H1 (cell line): Measurements from ENCODE around the gene CELF4. TPM values are rescaled to one million over a fixed set of nuclear protein-coding genes. Genes with fewer than 3 reads are reported as not detected.

ENCODE experiments used
- CTCF ChIA-PET: fragments of 300-600 bp; sonication (Branson Sonifier 250); formaldehyde crosslinking; loops from one replicate; lab custom pipeline; 2021; ENCODE audit not compliant: partially characterized antibody; lab: Charles Lee
- POLR2A ChIA-PET: fragments of 300-600 bp; sonication (Branson Sonifier 250); formaldehyde crosslinking; loops from one replicate; lab custom pipeline; 2021; ENCODE audit warnings: inconsistent platforms; ENCODE audit not compliant: partially characterized antibody; lab: Charles Lee
- DNase-seq, 2 experiments: peaks; one replicate each; pipeline versions ENCODE4 v3.0.0 to v3.0.0-alpha.2; 2010 to 2022; ENCODE audit warnings: low spot score in 2 of 2, low read depth in 1 of 2, mixed read lengths in 1 of 2
- FAIRE-seq: peaks from 2 replicates; lab custom pipeline; 2011; peaks lifted over from hg19 to GRCh38; lab: Jason Lieb, UNC
- H2AFZ ChIP-seq: 2 replicates; pipeline ENCODE4 v1.8.1; 2012; ENCODE audit warnings: low read length, inconsistent platforms
- H2AK5ac ChIP-seq: 2 replicates; pipeline ENCODE4 v1.6.1; 2013; ENCODE audit warnings: low read depth, low read length
- H2BK120ac ChIP-seq: replicated peaks from 2 replicates; pipeline ENCODE3; 2013; ENCODE audit warnings: low read depth, low read length, inconsistent platforms
- H2BK12ac ChIP-seq: 2 replicates; pipeline ENCODE4 v1.6.1; 2013; ENCODE audit warnings: low read depth, low read length
- H2BK15ac ChIP-seq: 2 replicates; pipeline ENCODE4 v1.6.1; 2013; ENCODE audit warnings: low read length
- H2BK20ac ChIP-seq: 2 replicates; pipeline ENCODE4 v1.6.1; 2013; ENCODE audit warnings: low read length
- H2BK5ac ChIP-seq: 2 replicates; pipeline ENCODE4 v1.6.1; 2013; ENCODE audit warnings: low read depth, low read length
- H3K14ac ChIP-seq: 2 replicates; pipeline ENCODE4 v1.6.1; 2013; ENCODE audit warnings: inconsistent platforms; ENCODE audit not compliant: insufficient read length
- H3K18ac ChIP-seq: 2 replicates; pipeline ENCODE4 v1.6.1; 2013; ENCODE audit warnings: low read length; ENCODE audit errors: extremely low read depth
- H3K23ac ChIP-seq: 2 replicates; pipeline ENCODE4 v1.6.1; 2013; ENCODE audit warnings: inconsistent platforms; ENCODE audit not compliant: insufficient read length
- H3K23me2 ChIP-seq: 2 replicates; pipeline ENCODE4 v1.6.1; 2013; ENCODE audit warnings: low read depth, low read length
- H3K27ac ChIP-seq: 2 replicates; pipeline ENCODE4 v1.6.1; 2011; ENCODE audit warnings: low read depth, low read length, inconsistent platforms
- H3K27me3 ChIP-seq, 4 experiments: replicated peaks in 1 of 4; 1 replicate in 1 of 4; 2 replicates in 3 of 4; pipeline versions ENCODE4 v1.6.1 to v1.8.1; 2011 to 2013; ENCODE audit warnings: low read length in 3 of 4, mild to moderate bottlenecking in 3 of 4, inconsistent platforms in 2 of 4, mixed read lengths in 2 of 4, moderate library complexity in 1 of 4; ENCODE audit not compliant: control insufficient read depth in 3 of 4, insufficient read depth in 3 of 4; ENCODE audit errors: extremely low read depth in 1 of 4
- H3K36me3 ChIP-seq, 4 experiments: 2 replicates each; pipeline versions ENCODE4 v1.6.1 to v1.8.1; 2011 to 2013; ENCODE audit warnings: mild to moderate bottlenecking in 4 of 4, low read length in 3 of 4, moderate library complexity in 2 of 4, control low read depth in 1 of 4, inconsistent platforms in 1 of 4; ENCODE audit not compliant: insufficient read depth in 4 of 4, control insufficient read depth in 2 of 4
- H3K4ac ChIP-seq: replicated peaks from 2 replicates; pipeline ENCODE3; 2013; ENCODE audit warnings: low read length, low read depth, mixed read lengths, inconsistent platforms; ENCODE audit not compliant: insufficient read length
- H3K4me1 ChIP-seq, 4 experiments: replicated peaks in 1 of 4; 1 replicate in 1 of 4; 2 replicates in 3 of 4; pipeline versions ENCODE4 v1.6.1 to v1.8.1; 2011 to 2013; ENCODE audit warnings: low read length in 3 of 4, inconsistent platforms in 2 of 4, mixed read lengths in 1 of 4; ENCODE audit not compliant: insufficient read depth in 4 of 4, control insufficient read depth in 3 of 4
- H3K4me2 ChIP-seq, 2 experiments: 2 replicates each; pipeline versions ENCODE4 v1.6.1 to v1.8.1; 2011 to 2013; ENCODE audit warnings: low read depth in 2 of 2, low read length in 2 of 2, control low read depth in 1 of 2, inconsistent platforms in 1 of 2, mild to moderate bottlenecking in 1 of 2; ENCODE audit not compliant: insufficient read depth in 1 of 2
- H3K4me3 ChIP-seq, 4 experiments: fragments of 200-600, 300-600 bp in 1 of 4; sonication (generic), shearing (Covaris generic), sonication (Bioruptor Twin) in 1 of 4; 2 replicates each; pipeline versions ENCODE4 v1.5.1 to v1.8.1; 2011 to 2016; ENCODE audit warnings: low read length in 4 of 4, low read depth in 3 of 4, control low read depth in 2 of 4, inconsistent platforms in 2 of 4, mild to moderate bottlenecking in 2 of 4, mixed read lengths in 1 of 4, moderate library complexity in 1 of 4; ENCODE audit not compliant: insufficient read depth in 2 of 4; ENCODE audit errors: extremely low read depth in 1 of 4
- H3K56ac ChIP-seq: replicated peaks from 2 replicates; pipeline ENCODE3; 2013; ENCODE audit warnings: low read depth, mild to moderate bottlenecking, mixed read lengths, low read length, inconsistent platforms; ENCODE audit not compliant: insufficient read length
- H3K79me1 ChIP-seq: 2 replicates; pipeline ENCODE4 v1.6.1; 2013; ENCODE audit warnings: low read depth, low read length, control low read depth
- H3K79me2 ChIP-seq, 2 experiments: 2 replicates each; pipeline versions ENCODE4 v1.6.1 to v1.8.1; 2012 to 2013; ENCODE audit warnings: low read length in 2 of 2, mild to moderate bottlenecking in 2 of 2, inconsistent platforms in 1 of 2; ENCODE audit not compliant: insufficient read depth in 2 of 2, control insufficient read depth in 1 of 2
- H3K9ac ChIP-seq, 4 experiments: replicated peaks in 1 of 4; 1 replicate in 1 of 4; 2 replicates in 3 of 4; pipeline versions ENCODE4 v1.6.1 to v1.8.1; 2011 to 2013; ENCODE audit warnings: low read depth in 3 of 4, low read length in 3 of 4, control low read depth in 2 of 4, mild to moderate bottlenecking in 2 of 4, moderate library complexity in 2 of 4, inconsistent platforms in 1 of 4; ENCODE audit errors: extremely low read depth in 1 of 4
- H3K9me3 ChIP-seq, 2 experiments: 2 replicates each; pipeline versions ENCODE4 v1.6.1 to v1.8.1; 2012 to 2013; ENCODE audit warnings: mild to moderate bottlenecking in 2 of 2, moderate library complexity in 2 of 2, control low read depth in 1 of 2, inconsistent platforms in 1 of 2, low read depth in 1 of 2, low read length in 1 of 2, mixed read lengths in 1 of 2; ENCODE audit not compliant: insufficient read depth in 2 of 2
- H4K20me1 ChIP-seq, 2 experiments: replicated peaks in 1 of 2; 2 replicates each; pipeline versions ENCODE3 to v1.8.1; 2011 to 2013; ENCODE audit warnings: inconsistent platforms in 2 of 2, low read length in 2 of 2, mild to moderate bottlenecking in 1 of 2; ENCODE audit not compliant: insufficient read depth in 2 of 2, control insufficient read depth in 1 of 2
- H4K5ac ChIP-seq: 2 replicates; pipeline ENCODE4 v1.6.1; 2013; ENCODE audit warnings: low read length, low read depth, mixed read lengths, inconsistent platforms; ENCODE audit not compliant: insufficient read length
- H4K8ac ChIP-seq: 2 replicates; pipeline ENCODE4 v1.8.0; 2013; ENCODE audit warnings: mild to moderate bottlenecking, moderate library complexity, low read length, inconsistent platforms; ENCODE audit not compliant: insufficient read depth; ENCODE audit errors: extremely low read depth
- H4K91ac ChIP-seq: replicated peaks from 2 replicates; pipeline ENCODE3; 2013; ENCODE audit warnings: low read length, mixed read lengths, inconsistent platforms; ENCODE audit not compliant: insufficient read length
- ASH2L ChIP-seq: fragments of 200-600, 300-600 bp; sonication (generic); IDR thresholded peaks from one replicate; pipeline ENCODE4 v1.7.1; 2017; ENCODE audit warnings: low read length
- ATF3 ChIP-seq: IDR thresholded peaks from 2 replicates; pipeline ENCODE4 v1.6.1; 2011; ENCODE audit warnings: low read depth, mild to moderate bottlenecking, low read length; ENCODE audit not compliant: insufficient read depth
- CHD2 ChIP-seq: IDR thresholded peaks from 2 replicates; pipeline ENCODE4 v1.6.1; 2012; ENCODE audit warnings: low read length, improper control_type of control experiment
- CREB1 ChIP-seq: IDR thresholded peaks from 2 replicates; pipeline ENCODE4 v1.6.1; 2012; ENCODE audit warnings: inconsistent platforms
- EGR1 ChIP-seq: IDR thresholded peaks from 2 replicates; pipeline ENCODE4 v1.6.1; 2011; ENCODE audit warnings: low read depth, low read length, borderline replicate concordance
- HDAC6 ChIP-seq: IDR thresholded peaks from one replicate; pipeline ENCODE4 v1.7.1; 2012; ENCODE audit warnings: low read depth, mild to moderate bottlenecking, inconsistent platforms, low read length, moderate library complexity
- JUND ChIP-seq: IDR thresholded peaks from 2 replicates; pipeline ENCODE4 v1.6.1; 2011; ENCODE audit warnings: mild to moderate bottlenecking, improper control_type of control experiment, low read length
- POU5F1 ChIP-seq: IDR thresholded peaks from 2 replicates; pipeline ENCODE4 v1.6.1; 2011; ENCODE audit warnings: low read depth, mild to moderate bottlenecking, low read length, moderate library complexity
- RBBP5 ChIP-seq: IDR thresholded peaks from 2 replicates; pipeline ENCODE4 v1.7.1; 2012; ENCODE audit warnings: low read depth, mild to moderate bottlenecking, inconsistent platforms, low read length, moderate library complexity, borderline replicate concordance
- RXRA ChIP-seq: IDR thresholded peaks from 2 replicates; pipeline ENCODE4 v1.6.1; 2011; ENCODE audit warnings: low read depth, mild to moderate bottlenecking, low read length, moderate library complexity; ENCODE audit not compliant: insufficient read depth
- SAP30 ChIP-seq: fragments of 300-600 bp; sonication (generic); IDR thresholded peaks from 2 replicates; pipeline ENCODE4 v1.7.1; 2012; ENCODE audit warnings: low read length, moderate library complexity, mild to moderate bottlenecking, inconsistent platforms; ENCODE audit not compliant: insufficient read depth, insufficient replicate concordance
- SIRT6 ChIP-seq: IDR thresholded peaks from one replicate; pipeline ENCODE4 v1.7.1; 2012; ENCODE audit warnings: low read length, inconsistent platforms
- SIX5 ChIP-seq: IDR thresholded peaks from 2 replicates; pipeline ENCODE4 v1.6.1; 2011; ENCODE audit warnings: mild to moderate bottlenecking, low read depth, low read length
- SUZ12 ChIP-seq: fragments of 200-600 bp; sonication (generic); IDR thresholded peaks from 2 replicates; pipeline ENCODE4 v1.6.1; 2012; ENCODE audit warnings: mild to moderate bottlenecking, inconsistent platforms, low read length, moderate library complexity, mixed read lengths
- TEAD4 ChIP-seq: IDR thresholded peaks from 2 replicates; pipeline ENCODE4 v1.6.1; 2012; ENCODE audit warnings: low read depth, low read length, inconsistent platforms, mixed read lengths
- YY1 ChIP-seq: IDR thresholded peaks from 2 replicates; pipeline ENCODE4 v1.6.1; 2011; ENCODE audit warnings: low read depth, mild to moderate bottlenecking, low read length
- WGBS, 2 experiments: shearing (Covaris generic) in 1 of 2; methylation state at CpG; one replicate each; pipeline versions ENCODE4 v1.1.6 to v1.1.7; 2013 to 2015; ENCODE audit warnings: low lambda C conversion rate in 2 of 2, mixed read lengths in 2 of 2, inconsistent platforms in 1 of 2, low coverage in 1 of 2, missing lambda C conversion rate in 1 of 2; ENCODE audit not compliant: insufficient replicate concordance in 2 of 2, insufficient coverage in 1 of 2, insufficient read length in 1 of 2; ENCODE audit errors: extremely low coverage in 1 of 2, missing lambda C conversion rate in 1 of 2; 5-methylcytosine and 5-hydroxymethylcytosine counted together
- polyA plus RNA-seq, 7 experiments: library from polyadenylated mRNA; depleted of rRNA in 3 of 7; stranded (reverse) in 5 of 7; unstranded in 2 of 7; fragments of >200 nt in 5 of 7; fragments of 200-250 nt in 2 of 7; gene quantifications; 1 replicate in 5 of 7; 2 replicates in 1 of 7; 4 replicates in 1 of 7; pipeline versions ENCODE4 v1.2.1 to v1.2.3, GENCODE V29; 2011 to 2013; ENCODE audit warnings: missing spikeins in 2 of 7, mixed read lengths in 2 of 7
- total RNA-seq: library from RNA; stranded (reverse); fragmentation: NEBNext Ultra II Directional; extraction: Animal tissue kit (Norgen Biotek cat#: 25700); gene quantifications from 2 replicates; pipeline ENCODE4 v1.2.1, GENCODE V29; 2021

CELF4 gene
- total and polyA plus RNA-seq, 2 of the 8 experiments (the other 6 are each of a cell fraction or from before 2014, with no cell fraction given), result 1.6 to 3.4 TPM

DNA sequence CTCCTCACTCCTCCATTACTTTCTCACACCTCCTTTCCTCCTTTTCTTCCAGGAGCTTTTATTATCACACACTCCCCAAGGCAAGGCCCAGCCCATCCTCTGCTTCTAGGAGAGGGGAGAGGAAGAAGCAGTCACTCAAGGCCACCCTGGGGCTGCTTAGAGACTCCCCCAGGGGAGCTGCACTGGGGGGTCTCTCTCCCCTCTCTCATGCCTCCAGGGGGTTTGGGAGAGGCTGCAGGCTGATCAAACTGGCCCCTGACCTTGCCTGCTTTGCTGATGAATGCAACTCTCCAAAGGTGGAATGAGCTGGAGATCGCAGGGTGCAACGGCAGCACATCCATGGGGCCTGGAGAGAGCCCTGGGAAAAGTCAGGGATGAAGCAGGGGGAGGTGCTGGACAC lies 216.9 kb downstream of the CELF4 start:
- H4K5ac ChIP-seq, result no peak overlapping the region
- no peak overlapping the region for H2BK15ac ChIP-seq
- CTCF ChIA-PET, result interaction anchor here (0.9 to 1.2 kb wide), 2 partner anchors 11 to 39 kb away, joined by 3 read pairs; no protein-coding TSS in a partner anchor
- H3K4me2 ChIP-seq, result no peak overlapping the region
- H3K18ac ChIP-seq, result no peak overlapping the region
- no peaks in the 10 kb centered on the region for H3K79me1 ChIP-seq
- no peak overlapping the region for H4K91ac ChIP-seq
- H3K9ac ChIP-seq, result no peak overlapping the region
- no peak overlapping the region for H3K23ac ChIP-seq
- no peak overlapping the region for H3K56ac ChIP-seq
- 80% methylated on average over 2 of the region's 2 CpGs; no CpG with 5 or more reads in 1 of the 2 experiments for WGBS, 2 experiments
- H2BK12ac ChIP-seq, result no peak overlapping the region
- no peak overlapping the region for H2AK5ac ChIP-seq
- FAIRE-seq (no peak), DNase-seq (no peak)
- H3K4me1 ChIP-seq, result peaks cover 0 to 2% (median 0%) of the 10 kb centered on the region in 4 experiments; a peak in 3 of 7 replicates
- H3K4me3 ChIP-seq, result no peak overlapping the region
- no peaks in the 10 kb centered on the region for H3K9me3 ChIP-seq
- no peak overlapping the region for H4K8ac ChIP-seq
- no peak overlapping the region for H2BK20ac ChIP-seq
- no peak overlapping the region for H2BK120ac ChIP-seq
- no peak overlapping the region for H2BK5ac ChIP-seq
- POLR2A ChIA-PET, result no interaction called here
- no peaks in the 10 kb centered on the region for H3K36me3 ChIP-seq
- no peak overlapping the region for H3K4ac ChIP-seq
- H3K79me2 ChIP-seq, result no peaks in the 10 kb centered on the region
- H3K27me3 ChIP-seq, result peaks cover 0 to 3% (median 0%) of the 10 kb centered on the region in 4 experiments; a peak in 1 of 7 replicates
- H3K23me2 ChIP-seq, result no peaks in the 10 kb centered on the region; the same call in 1 of the 2 replicates
- no peak overlapping the region for H2AFZ ChIP-seq
- H3K27ac ChIP-seq, result no peak overlapping the region
- H3K14ac ChIP-seq, result no peak overlapping the region
- no peaks in the 10 kb centered on the region for H4K20me1 ChIP-seq
- TF ChIP-seq CREB1, result no peak
- TF ChIP-seq ASH2L, result no peak
- no peak for TF ChIP-seq SUZ12
- TF ChIP-seq RBBP5, result no peak
- TF ChIP-seq CHD2, result no peak
- no peak for TF ChIP-seq YY1
- no peak for TF ChIP-seq RXRA
- TF ChIP-seq ATF3, result no peak
- no peak for TF ChIP-seq HDAC6
- no peak for TF ChIP-seq POU5F1
- TF ChIP-seq SIX5, result no peak
- TF ChIP-seq TEAD4, result no peak
- TF ChIP-seq SIRT6, result no peak
- no peak for TF ChIP-seq JUND
- TF ChIP-seq EGR1, result no peak
- no peak for TF ChIP-seq SAP30
